Measurements from ENCODE around the gene ELOVL6.
A peak's percentile ranks its signal among the peaks of the same experiment; 100 is the strongest.
"Not testable (repeated sequence)": the region's sequence is repeated elsewhere in the genome, so short reads cannot be mapped to it uniquely, and the experiment has no call there.

ELOVL6 gene

DNA sequence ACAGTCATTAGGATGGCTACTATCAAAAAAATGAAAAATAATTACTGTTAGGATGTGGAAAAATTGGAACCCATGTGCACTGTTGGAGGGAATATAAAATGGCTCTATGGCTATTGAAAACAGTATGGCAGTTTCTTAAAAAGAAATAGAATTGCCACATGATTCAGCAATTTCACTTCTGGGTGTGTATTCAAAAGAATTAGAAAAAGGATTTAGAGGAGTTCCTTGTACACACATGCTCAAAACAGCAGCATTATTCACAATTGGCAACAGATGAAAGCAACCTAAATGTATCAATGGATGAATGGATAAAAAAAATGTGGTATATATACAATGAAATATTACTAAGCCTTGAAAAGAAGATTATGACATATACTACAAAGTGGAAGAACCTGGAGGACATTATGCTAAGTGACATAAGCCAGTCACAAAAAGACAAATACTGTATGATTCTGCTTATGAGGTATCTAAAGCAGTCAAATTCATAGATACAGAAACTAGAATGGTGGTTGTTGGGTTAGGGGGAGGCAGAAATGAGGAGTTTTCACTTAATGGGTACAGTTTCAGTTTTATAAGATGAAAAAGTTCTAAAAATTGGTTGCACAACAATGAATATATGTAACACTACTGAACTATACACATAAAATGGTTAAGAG is 123.2 kb downstream of the ELOVL6 start:
- DNase-seq (ENCODE audit: low read depth), result no peak

- DNase-seq (ENCODE audit: low read depth), result no peak
Measured at GRCh38 chr4:110074570-110074969, 123.8 kb downstream of the ELOVL6 start.

GRCh38 chr4:110073053-110073845 is 125.2 kb downstream of the ELOVL6 start:
- no peak for DNase-seq (ENCODE audit: low read depth)

DNA sequence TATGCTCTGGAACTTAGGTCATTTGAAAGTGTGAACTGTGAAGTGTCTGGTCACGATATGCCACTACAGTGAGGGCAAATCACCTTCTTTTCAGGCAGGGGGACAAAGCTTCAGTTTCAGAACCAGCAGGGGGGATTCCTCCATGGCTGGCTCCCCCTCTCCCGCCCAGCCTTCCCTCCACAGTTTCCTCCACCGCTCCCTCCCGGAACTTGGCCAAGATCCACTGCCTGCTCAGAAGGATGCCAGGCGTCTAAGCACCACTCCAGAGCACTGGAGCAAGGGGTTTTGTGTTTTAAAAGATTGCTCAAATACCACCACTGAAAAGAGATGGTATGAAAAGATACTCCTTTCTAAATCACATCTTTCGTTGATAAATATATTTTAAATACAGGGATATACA is 126.9 kb downstream of the ELOVL6 start:
- DNase-seq (ENCODE audit: low read depth), result no peak

GRCh38 chr4:110068248-110068647 is 130.2 kb downstream of the ELOVL6 start:
- no peak for DNase-seq (ENCODE audit: low read depth)

- DNase-seq (ENCODE audit: low read depth), result no peak
Measured at GRCh38 chr4:110064934-110065333, 133.5 kb downstream of the ELOVL6 start.

DNA sequence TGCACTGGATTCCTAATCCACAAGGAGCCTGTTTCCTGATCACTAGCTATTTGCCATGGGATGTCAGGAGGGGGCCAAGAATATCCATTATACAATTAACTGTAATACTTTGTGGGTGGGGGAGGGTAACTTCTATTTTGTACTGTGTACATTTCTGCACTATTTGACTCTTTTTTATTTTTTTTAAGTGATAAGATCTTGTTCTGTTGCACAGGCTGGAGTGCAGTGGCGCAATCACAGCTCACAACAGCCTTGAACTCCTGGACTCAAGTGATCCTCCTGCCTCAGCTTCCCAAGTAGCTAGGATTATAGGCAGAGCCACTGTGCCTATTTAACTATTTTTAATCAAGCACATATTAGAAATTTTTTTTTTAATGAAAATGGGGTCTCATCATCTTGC is 134.1 kb downstream of the ELOVL6 start:
- DNase-seq (ENCODE audit: low read depth), result no peak

GRCh38 chr4:110062166-110062565 is 136.2 kb downstream of the ELOVL6 start:
- no peak for DNase-seq (ENCODE audit: low read depth)

DNA sequence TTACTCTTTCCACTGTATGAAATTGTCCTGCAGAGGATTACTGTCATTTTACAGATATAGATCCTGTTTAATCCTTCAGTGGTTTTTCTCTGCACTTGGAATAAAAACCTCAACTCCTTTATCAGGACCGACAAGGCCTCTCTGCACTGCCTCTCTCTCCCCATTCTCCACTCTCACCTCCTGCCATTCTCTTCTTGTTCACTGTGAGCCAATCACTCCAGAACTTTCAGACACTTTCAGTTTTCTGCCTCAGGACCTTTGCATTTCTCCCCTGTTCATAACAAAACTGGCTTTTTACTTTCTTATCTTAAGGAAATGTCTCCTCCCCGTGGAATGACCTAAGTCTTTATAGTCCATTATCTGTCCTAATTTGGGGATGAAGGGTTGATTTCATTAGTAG is 137.3 kb downstream of the ELOVL6 start:
- DNase-seq (ENCODE audit: low read depth), result no peak

DNA sequence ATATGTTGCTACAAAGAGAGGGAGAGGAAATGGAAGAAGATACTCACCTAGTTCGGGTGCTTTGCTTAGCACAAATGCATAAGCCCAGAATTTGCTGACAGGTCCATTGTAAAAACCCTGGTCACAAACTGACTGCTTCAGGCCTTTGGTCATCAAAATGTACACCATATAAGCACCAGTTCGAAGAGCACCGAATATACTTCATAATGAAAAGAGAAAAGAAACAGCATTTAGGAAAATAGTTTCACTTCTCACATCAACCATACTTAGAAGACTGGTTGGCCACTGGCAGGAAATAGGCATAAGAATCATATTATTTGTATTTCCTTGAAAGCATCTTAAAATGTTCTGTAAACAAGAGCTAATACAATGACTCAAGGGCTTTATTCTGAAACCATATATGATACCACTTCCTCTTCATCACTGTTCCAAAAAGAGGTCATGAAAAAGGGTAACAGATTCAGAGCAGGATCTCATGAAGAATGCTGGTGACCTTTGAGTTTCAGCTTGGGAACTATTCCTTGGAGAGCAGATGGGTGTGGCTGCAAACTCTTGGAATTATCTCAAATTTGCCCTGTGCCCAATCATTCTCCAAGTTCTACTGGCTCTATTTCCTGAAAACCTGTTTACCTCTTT is 138.7 kb downstream of the ELOVL6 start:
- DNase-seq (ENCODE audit: low read depth), result no peak

- no peak for DNase-seq (ENCODE audit: low read depth)
Measured at GRCh38 chr4:110058677-110059076, 139.7 kb downstream of the ELOVL6 start.

DNA sequence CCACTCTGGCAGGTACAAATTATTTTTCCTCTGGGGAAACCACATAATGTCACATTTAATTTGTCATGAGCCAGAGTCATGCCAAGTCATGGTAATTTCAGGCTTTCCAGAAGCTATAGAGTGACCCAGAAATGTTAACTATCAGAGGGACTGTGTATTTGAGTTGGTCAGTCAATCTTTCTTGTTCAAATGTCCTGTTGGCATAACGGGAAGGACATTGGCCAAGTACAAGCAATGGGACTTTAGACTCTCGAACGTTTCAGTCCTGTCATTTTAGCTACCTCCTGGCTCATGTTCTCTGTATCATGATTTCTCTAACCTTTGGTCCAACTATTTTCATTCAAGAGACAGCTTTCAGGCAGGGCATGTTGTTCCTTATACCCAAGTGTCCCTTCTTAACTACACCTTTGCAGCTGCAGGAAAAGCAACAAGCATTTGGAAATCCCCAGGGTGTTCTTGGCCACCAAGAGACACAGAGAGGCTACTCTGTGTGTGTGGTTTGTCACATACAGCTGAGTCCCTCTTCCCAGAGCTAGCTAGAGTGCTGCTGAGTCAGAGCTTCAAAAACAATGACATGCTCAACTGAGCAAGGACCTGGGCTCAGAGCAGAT is 143.2 kb downstream of the ELOVL6 start:
- DNase-seq (ENCODE audit: low read depth), result no peak

DNA sequence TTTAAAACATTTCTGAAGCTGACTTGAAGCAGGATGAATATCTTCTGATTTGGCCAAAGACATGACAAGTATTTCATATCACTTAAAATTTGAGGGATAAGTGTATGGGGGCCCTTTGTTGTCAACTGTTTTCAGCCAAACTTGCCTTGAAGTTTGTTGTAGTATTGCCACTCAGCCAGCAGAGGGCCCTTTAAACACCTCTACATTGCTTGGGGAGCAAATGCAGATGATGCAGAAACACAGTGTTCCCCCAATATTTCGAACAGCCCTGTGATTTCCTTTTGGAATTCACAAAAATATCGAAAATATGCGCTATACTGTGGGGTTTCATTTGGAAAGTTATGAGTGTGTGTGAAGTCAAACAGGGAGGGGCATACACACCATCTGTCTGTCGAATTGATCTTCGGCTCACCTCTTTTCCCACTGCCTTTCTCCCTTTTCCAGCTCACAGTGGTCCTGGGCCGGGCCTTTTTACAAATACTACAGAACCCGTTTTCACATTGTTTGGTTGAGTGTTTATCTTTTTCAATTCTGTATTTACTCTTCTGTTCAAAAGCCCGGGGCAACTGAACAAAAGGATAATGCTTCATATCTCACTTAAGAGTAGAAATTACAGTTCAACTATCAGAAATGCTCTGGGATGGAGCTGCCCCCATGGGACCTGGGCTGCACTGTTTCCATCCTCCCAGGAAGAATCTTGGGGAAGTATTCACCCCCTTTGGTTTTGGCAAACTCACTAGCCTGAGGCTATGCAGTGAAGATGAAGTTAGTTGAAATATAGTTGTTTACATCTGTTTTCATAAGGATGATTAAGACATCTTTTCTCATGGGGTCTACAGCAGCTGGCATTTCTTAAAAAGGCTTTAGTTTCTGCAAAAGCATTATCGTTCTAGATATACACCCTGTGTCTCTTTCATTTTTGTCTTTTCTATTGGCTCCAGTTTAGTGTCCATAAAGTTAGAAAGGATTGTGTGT is 148.2 kb downstream of the ELOVL6 start:
- peak; percentile 38 for DNase-seq (ENCODE audit: low read depth)

- no peak for DNase-seq (ENCODE audit: low read depth)
Measured at GRCh38 chr4:110046588-110047049, 151.8 kb downstream of the ELOVL6 start.

DNA sequence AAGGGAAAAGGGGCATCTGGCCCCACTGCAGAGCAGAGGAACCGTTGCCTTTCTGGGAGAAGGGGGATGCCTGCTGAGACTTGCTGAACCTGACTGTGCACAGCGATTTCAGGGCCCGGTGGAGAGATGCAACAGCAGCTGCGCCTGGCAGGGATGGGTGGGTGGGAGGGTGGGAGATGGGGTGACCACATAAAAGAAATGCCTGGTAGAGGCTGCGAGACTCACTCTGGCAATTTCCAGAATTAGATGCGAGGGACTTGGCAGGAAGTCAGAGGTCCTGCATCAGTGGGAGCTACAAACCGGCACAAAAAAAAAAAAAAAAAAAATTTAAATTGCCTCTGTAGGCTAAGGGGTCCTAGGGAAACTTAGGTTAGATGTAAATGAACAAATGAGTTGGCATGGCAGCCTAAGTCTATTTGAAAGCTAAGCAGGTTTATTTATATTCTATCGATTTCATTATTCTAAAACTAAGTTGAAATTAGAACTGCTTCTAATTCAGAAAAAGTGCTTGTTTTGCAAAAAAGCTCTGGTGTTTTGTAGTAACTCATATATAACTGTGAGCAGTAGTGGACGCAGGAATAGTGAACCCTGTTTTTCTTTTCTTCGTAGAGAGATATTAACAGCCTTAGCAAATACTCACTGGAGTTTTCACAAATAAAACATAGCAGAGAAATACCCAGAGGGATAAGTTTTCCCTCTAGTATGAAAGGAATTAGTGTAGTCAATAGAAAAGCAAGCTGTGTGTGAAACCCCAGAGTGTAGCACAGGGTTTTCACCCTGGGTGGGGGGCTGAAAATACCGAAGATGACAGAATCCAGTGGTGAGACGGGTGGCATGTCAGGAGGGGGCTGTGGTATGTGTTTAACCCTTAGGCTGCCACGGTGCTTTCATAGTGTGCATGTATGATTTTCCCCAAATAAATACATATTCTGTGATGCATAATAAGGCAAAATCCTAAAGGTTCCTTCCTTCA is 155.6 kb downstream of the ELOVL6 start:
- no peak for DNase-seq (ENCODE audit: low read depth)

DNA sequence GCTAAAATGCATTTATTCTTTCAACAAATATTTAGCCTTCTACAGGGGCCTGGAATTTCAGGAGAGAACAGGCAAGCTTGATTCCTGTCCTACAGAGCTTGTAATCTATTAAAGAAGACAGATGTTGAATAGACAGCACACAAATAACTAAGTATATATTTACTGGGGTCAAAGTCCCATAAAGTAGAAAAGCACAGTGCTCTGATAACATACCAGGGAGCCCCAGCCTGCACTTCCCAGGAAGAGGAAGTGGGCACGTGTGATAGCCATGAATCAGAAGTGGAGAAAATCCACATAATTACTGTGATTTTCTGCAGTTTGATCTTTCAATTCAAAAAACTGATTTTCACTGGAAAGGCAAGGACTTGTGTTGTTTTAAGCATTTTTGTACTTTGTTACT is 156.7 kb downstream of the ELOVL6 start:
- DNase-seq (ENCODE audit: low read depth), result no peak

DNA sequence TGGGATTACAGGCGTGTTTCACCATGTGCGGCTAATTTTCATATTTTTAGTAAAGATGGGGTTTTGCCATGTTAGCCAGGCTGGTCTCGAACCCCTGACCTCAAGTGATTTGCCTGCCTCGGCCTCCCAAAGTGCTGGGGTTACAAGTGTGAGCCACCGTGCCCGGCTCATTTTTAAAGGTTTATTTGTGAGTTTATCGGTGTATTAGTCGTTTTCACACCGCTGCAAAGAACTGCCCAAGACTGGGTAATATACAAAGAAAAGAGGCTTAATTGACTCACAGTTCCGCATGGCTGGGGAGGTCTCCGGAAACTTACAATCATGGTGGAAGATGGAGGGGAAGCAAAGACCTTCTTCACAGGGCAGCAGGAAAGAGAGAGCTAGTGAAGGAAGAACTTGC is 159.3 kb downstream of the ELOVL6 start:
- DNase-seq (ENCODE audit: low read depth), result not testable (repeated sequence)

DNA sequence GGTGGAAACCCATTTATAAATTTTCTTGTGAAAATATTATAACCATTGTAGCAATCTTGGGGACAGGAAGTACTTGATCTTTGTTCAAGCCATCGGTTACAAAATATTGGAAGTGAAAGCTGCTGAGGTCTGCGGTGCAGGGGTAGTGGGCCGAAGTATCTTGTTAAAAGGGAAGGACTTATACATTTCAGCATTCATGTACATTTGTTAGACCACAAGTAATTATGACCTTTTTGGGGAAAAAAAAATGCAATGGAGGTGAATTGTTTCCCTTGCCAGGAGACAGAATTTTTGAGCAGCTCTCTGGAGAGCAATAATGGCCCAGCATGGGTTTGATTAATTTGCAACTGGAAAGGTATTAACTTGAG is 164.4 kb downstream of the ELOVL6 start:
- DNase-seq (ENCODE audit: low read depth), result no peak

- DNase-seq (ENCODE audit: low read depth), result no peak
Measured at GRCh38 chr4:110033355-110034025, 164.9 kb downstream of the ELOVL6 start.

DNA sequence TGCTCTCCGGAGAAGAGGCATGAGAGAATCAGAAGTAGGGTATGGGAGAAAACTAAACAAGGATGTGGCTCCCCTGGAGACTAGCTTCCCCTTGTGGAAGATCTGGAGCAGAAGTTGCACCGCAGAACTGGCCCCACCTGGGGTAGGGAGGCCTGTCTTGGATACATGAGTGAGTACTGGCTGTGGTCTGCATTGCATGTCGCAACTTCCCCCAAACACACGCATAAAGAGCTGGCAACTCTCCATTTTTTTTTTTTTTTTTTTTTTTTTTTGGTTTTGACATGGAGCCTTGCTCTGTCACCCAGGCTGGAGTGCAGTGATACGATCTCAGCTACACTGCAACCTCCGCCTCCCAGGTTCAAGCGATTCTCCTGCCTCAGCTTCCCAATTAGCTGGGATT is 165.8 kb downstream of the ELOVL6 start:
- no peak for DNase-seq (ENCODE audit: low read depth)
